CD4-positive, alpha-beta T cell treated with Interferon gamma for 1 hour (primary cell): ENCODE data around the gene GALNTL6.
"Not testable (repeated sequence)": the region's sequence is repeated elsewhere in the genome, so short reads cannot be mapped to it uniquely, and the experiment has no call there.

Experiments
- DNase-seq: peaks from one replicate; pipeline ENCODE4 v3.0.0-alpha.2; 2020

Gene GALNTL6

GRCh38 chr4:172688534-172688933, 875.3 kb downstream of the GALNTL6 start:
- no peak for DNase-seq

- no peak for DNase-seq
Observed at GRCh38 chr4:172691552-172691951, 878.3 kb downstream of the GALNTL6 start.

GRCh38 chr4:172692701-172693100, 879.5 kb downstream of the GALNTL6 start:
- DNase-seq, result no peak

GRCh38 chr4:172698256-172698655, 885.1 kb downstream of the GALNTL6 start:
- no peak for DNase-seq

- DNase-seq, result no peak
Observed at GRCh38 chr4:172705565-172705964, 892.4 kb downstream of the GALNTL6 start.

GRCh38 chr4:172706000-172706399, 892.8 kb downstream of the GALNTL6 start:
- no peak for DNase-seq

- no peak for DNase-seq
Observed at GRCh38 chr4:172707622-172708021, 894.4 kb downstream of the GALNTL6 start.

- DNase-seq, result no peak
Observed at GRCh38 chr4:172708184-172708583, 895.0 kb downstream of the GALNTL6 start.

GRCh38 chr4:172709376-172709775, 896.2 kb downstream of the GALNTL6 start:
- DNase-seq, result no peak

GRCh38 chr4:172716291-172716690, 903.1 kb downstream of the GALNTL6 start:
- no peak for DNase-seq

- DNase-seq, result no peak
Observed at GRCh38 chr4:172721659-172722058, 908.5 kb downstream of the GALNTL6 start.

GRCh38 chr4:172725581-172725980, 912.4 kb downstream of the GALNTL6 start:
- no peak for DNase-seq

GRCh38 chr4:172726001-172726423, 912.8 kb downstream of the GALNTL6 start:
- DNase-seq, result no peak

- DNase-seq, result no peak
Observed at GRCh38 chr4:172727631-172728030, 914.4 kb downstream of the GALNTL6 start.

- not testable (repeated sequence) for DNase-seq
Observed at GRCh38 chr4:172733645-172734044, 920.4 kb downstream of the GALNTL6 start.

GRCh38 chr4:172734555-172734954, 921.4 kb downstream of the GALNTL6 start:
- no peak for DNase-seq

- no peak for DNase-seq
Observed at GRCh38 chr4:172736046-172736445, 922.8 kb downstream of the GALNTL6 start.

- DNase-seq, result no peak
Observed at GRCh38 chr4:172740434-172740833, 927.2 kb downstream of the GALNTL6 start.

- DNase-seq, result no peak
Observed at GRCh38 chr4:172750910-172751309, 937.7 kb downstream of the GALNTL6 start.

GRCh38 chr4:172751550-172751949, 938.3 kb downstream of the GALNTL6 start:
- DNase-seq, result no peak

- no peak for DNase-seq
Observed at GRCh38 chr4:172758586-172759340, 945.6 kb downstream of the GALNTL6 start.

- DNase-seq, result no peak
Observed at GRCh38 chr4:172760512-172760911, 947.3 kb downstream of the GALNTL6 start.

- no peak for DNase-seq
Observed at GRCh38 chr4:172762895-172763294, 949.7 kb downstream of the GALNTL6 start.

- DNase-seq, result no peak
Observed at GRCh38 chr4:172770787-172771186, 957.6 kb downstream of the GALNTL6 start.

- no peak for DNase-seq
Observed at GRCh38 chr4:172772781-172773180, 959.6 kb downstream of the GALNTL6 start.
